GM19397 (cell line): Measurements from ENCODE around the gene ONECUT3.
"Not testable (repeated sequence)": the region's sequence is repeated elsewhere in the genome, so short reads cannot be mapped to it uniquely, and the experiment has no call there.

Source experiments
- ATAC-seq: cut with Tn5 transposase; IDR thresholded peaks from one replicate; pipeline ENCODE4 v1.9.1; 2021; ENCODE audit warnings: mild to moderate bottlenecking, moderate library complexity; ENCODE audit not compliant: unreplicated experiment

Gene ONECUT3

GRCh38 chr19:1752757-1753728, at the start of gene ONECUT3:
Gene ONECUT3 (plus strand): TSS chr19:1753506. CDS start chr19:1753663, 157 bp downstream.
- ATAC-seq = no peak

- ATAC-seq = no peak
Observed at GRCh38 chr19:1704339-1704738, 49.0 kb upstream of the ONECUT3 start.

GRCh38 chr19:1705367-1705766, 47.9 kb upstream of the ONECUT3 start:
- ATAC-seq = no peak

GRCh38 chr19:1706646-1707045, 46.7 kb upstream of the ONECUT3 start:
- not testable (repeated sequence) for ATAC-seq

- no peak for ATAC-seq
Observed at GRCh38 chr19:1707240-1707639, 46.1 kb upstream of the ONECUT3 start.

- ATAC-seq = no peak
Observed at GRCh38 chr19:1713170-1713569, 40.1 kb upstream of the ONECUT3 start.

- no peak for ATAC-seq
Observed at GRCh38 chr19:1715540-1715939, 37.8 kb upstream of the ONECUT3 start.

- ATAC-seq = no peak
Observed at GRCh38 chr19:1717200-1717969, 35.9 kb upstream of the ONECUT3 start.

GRCh38 chr19:1717970-1718264, 35.4 kb upstream of the ONECUT3 start:
- ATAC-seq = no peak

GRCh38 chr19:1718420-1719291, 34.6 kb upstream of the ONECUT3 start:
- ATAC-seq = no peak

GRCh38 chr19:1719519-1719918, 33.8 kb upstream of the ONECUT3 start:
- no peak for ATAC-seq

GRCh38 chr19:1720237-1720636, 33.1 kb upstream of the ONECUT3 start:
- no peak for ATAC-seq

GRCh38 chr19:1725100-1726064, 27.9 kb upstream of the ONECUT3 start:
- ATAC-seq = no peak

GRCh38 chr19:1728816-1729567, 24.3 kb upstream of the ONECUT3 start:
- ATAC-seq = no peak

GRCh38 chr19:1729568-1729925, 23.8 kb upstream of the ONECUT3 start:
- no peak for ATAC-seq

- ATAC-seq = no peak
Observed at GRCh38 chr19:1730157-1730556, 23.1 kb upstream of the ONECUT3 start.

- ATAC-seq = no peak
Observed at GRCh38 chr19:1734321-1734966, 18.9 kb upstream of the ONECUT3 start.

GRCh38 chr19:1736280-1736679, 17.0 kb upstream of the ONECUT3 start:
- ATAC-seq = no peak

- no peak for ATAC-seq
Observed at GRCh38 chr19:1736927-1737326, 16.4 kb upstream of the ONECUT3 start.
